Coronary artery (tissue), 2 donors: ENCODE data around the gene MEA1.
A peak's percentile ranks its signal among the peaks of the same experiment; 100 is the strongest.

Experiments
- DNase-seq: peaks from one replicate; pipeline ENCODE4 v3.0.0-alpha.2; 2017; ENCODE audit warnings: low spot score
- H3K27ac ChIP-seq, 2 donors: fragments of 200-600 bp; sonication (generic); one replicate each; pipeline ENCODE4 v1.5.1; 2016 to 2019
- H3K4me3 ChIP-seq: fragments of 200-600 bp; sonication (generic); 2 replicates; pipeline ENCODE4 v1.5.1; 2016; ENCODE audit warnings: mild to moderate bottlenecking, moderate library complexity
- TF ChIP-seq, protein P1 (sequence below): fragments of 200-600 bp; sonication (generic); IDR thresholded peaks from one replicate; pipeline ENCODE4 v1.5.1; 2019; ENCODE audit warnings: antibody characterized with exemption

MEA1 gene

DNA sequence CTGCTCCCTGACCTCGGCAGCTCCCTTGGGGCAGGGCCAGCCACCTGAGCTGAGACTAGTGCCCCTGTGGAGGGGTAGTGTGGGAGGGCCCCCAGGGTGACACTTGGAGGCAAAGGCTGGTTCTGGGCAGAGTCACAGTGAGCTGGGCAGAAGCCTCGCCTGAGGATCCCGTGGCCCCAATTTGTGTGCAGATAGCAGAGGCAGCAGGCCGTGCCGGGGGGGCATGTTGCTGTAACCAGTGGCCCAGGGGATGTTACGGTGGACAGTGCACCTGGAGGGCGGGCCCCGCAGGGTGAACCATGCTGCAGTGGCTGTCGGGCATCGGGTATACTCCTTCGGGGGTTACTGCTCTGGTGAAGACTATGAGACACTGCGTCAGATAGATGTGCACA lies 3.2 kb upstream of the MEA1 start:
- H3K27ac ChIP-seq: peak overlapping the region in 1 of 2 donors; percentile 53
- TF ChIP-seq, protein P1, sequence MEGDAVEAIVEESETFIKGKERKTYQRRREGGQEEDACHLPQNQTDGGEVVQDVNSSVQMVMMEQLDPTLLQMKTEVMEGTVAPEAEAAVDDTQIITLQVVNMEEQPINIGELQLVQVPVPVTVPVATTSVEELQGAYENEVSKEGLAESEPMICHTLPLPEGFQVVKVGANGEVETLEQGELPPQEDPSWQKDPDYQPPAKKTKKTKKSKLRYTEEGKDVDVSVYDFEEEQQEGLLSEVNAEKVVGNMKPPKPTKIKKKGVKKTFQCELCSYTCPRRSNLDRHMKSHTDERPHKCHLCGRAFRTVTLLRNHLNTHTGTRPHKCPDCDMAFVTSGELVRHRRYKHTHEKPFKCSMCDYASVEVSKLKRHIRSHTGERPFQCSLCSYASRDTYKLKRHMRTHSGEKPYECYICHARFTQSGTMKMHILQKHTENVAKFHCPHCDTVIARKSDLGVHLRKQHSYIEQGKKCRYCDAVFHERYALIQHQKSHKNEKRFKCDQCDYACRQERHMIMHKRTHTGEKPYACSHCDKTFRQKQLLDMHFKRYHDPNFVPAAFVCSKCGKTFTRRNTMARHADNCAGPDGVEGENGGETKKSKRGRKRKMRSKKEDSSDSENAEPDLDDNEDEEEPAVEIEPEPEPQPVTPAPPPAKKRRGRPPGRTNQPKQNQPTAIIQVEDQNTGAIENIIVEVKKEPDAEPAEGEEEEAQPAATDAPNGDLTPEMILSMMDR: no peak
- H3K4me3 ChIP-seq: peak overlapping the region; percentile 48
- no peak for DNase-seq

- TF ChIP-seq, protein P1: no peak
- DNase-seq: no peak
- peak overlapping the region in 1 of 2 donors; percentile 53 for H3K27ac ChIP-seq
- H3K4me3 ChIP-seq: peak overlapping the region; percentile 48
These were observed 2.6 kb upstream of the MEA1 start for GRCh38 chr6:43016176-43016942.

DNA sequence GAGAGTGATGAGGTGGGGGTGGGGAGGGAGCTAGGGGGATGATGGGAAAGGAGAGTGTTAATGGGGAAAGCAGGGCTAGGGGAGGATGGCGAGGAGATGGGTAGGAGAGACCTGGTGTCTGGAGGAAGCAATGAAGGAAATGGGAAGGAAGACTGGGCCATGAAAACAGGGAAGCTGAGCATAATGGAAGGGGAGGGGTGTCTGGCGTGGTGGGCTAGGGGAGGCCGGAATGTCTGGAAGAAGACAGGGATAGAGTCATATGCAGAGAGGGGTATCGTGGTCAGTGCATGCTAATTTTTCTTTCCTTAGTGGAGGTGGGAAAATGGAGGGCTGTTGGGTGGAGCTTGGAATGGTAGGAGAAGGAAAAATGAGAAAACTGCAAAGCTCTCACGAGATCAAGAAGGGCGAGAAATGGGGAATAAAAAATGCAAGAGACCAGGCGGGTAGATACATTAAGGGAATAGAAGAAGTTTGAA lies 726 bp upstream of the MEA1 start:
- DNase-seq: no peak
- Histone ChIP-seq H3K27ac (peak overlapping the region; percentile 70 to 91), H3K4me3 (peak overlapping the region; percentile 89)
- TF ChIP-seq, protein P1: no peak

- no peak for DNase-seq
- peak overlapping the region; percentile 89 for H3K4me3 ChIP-seq
- TF ChIP-seq, protein P1: no peak
- H3K27ac ChIP-seq: peak overlapping the region; percentile 55 to 82
These were observed 476 bp downstream of the MEA1 start for GRCh38 chr6:43013097-43013842.

GRCh38 chr6:43012364-43012763 lies 1.4 kb downstream of the MEA1 start:
- Histone ChIP-seq H3K4me3 (peak overlapping the region; percentile 89), H3K27ac (no peak overlapping the region)
- TF ChIP-seq, protein P1: no peak
- DNase-seq: no peak

- no peak for DNase-seq
- Histone ChIP-seq H3K27ac (no peak overlapping the region), H3K4me3 (no peak overlapping the region)
- TF ChIP-seq, protein P1: no peak
These were observed 2.5 kb downstream of the MEA1 start for GRCh38 chr6:43011207-43011606.
